NCI-H82 treated with DMSO at 0.1 percent for 48 hours (cell line): ENCODE data around the gene METRNL.
"Not testable (repeated sequence)": the region's sequence is repeated elsewhere in the genome, so short reads cannot be mapped to it uniquely, and the experiment has no call there.

Source experiments
- DNase-seq: peaks from one replicate; lab custom pipeline; 2025; ENCODE audit not compliant: unreplicated experiment; lab: John Stamatoyannopoulos, UW

Gene METRNL

GRCh38 chr17:83079352-83079747 lies at the start of gene METRNL:
TSS of gene METRNL (plus strand) at chr17:83079609. CDS start at chr17:83079816, 207 bp downstream.
- DNase-seq: no peak

- DNase-seq: no peak
These were observed 49.0 kb upstream of the METRNL start for GRCh38 chr17:83030432-83030831.

GRCh38 chr17:83031321-83031945 lies 48.0 kb upstream of the METRNL start:
- no peak for DNase-seq

GRCh38 chr17:83031946-83032451 lies 47.4 kb upstream of the METRNL start:
- not testable (repeated sequence) for DNase-seq

- no peak for DNase-seq
These were observed 46.6 kb upstream of the METRNL start for GRCh38 chr17:83032781-83033180.

- no peak for DNase-seq
These were observed 44.9 kb upstream of the METRNL start for GRCh38 chr17:83034525-83034924.

- DNase-seq: no peak
These were observed 43.7 kb upstream of the METRNL start for GRCh38 chr17:83035722-83036121.

- DNase-seq: no peak
These were observed 43.2 kb upstream of the METRNL start for GRCh38 chr17:83036193-83036592.

- DNase-seq: no peak
These were observed 42.7 kb upstream of the METRNL start for GRCh38 chr17:83036666-83037065.

GRCh38 chr17:83037084-83037873 lies 42.1 kb upstream of the METRNL start:
- DNase-seq: no peak

GRCh38 chr17:83037874-83038165 lies 41.6 kb upstream of the METRNL start:
- no peak for DNase-seq

- DNase-seq: not testable (repeated sequence)
These were observed 40.4 kb upstream of the METRNL start for GRCh38 chr17:83038983-83039382.

GRCh38 chr17:83041305-83041704 lies 38.1 kb upstream of the METRNL start:
- DNase-seq: no peak

- DNase-seq: no peak
These were observed 36.8 kb upstream of the METRNL start for GRCh38 chr17:83042522-83043158.

GRCh38 chr17:83044479-83044878 lies 34.9 kb upstream of the METRNL start:
- DNase-seq: not testable (repeated sequence)

GRCh38 chr17:83046448-83047181 lies 32.8 kb upstream of the METRNL start:
- DNase-seq: no peak

GRCh38 chr17:83047182-83047478 lies 32.3 kb upstream of the METRNL start:
- no peak for DNase-seq

- DNase-seq: not testable (repeated sequence)
These were observed 31.5 kb upstream of the METRNL start for GRCh38 chr17:83047818-83048475.

GRCh38 chr17:83050651-83051395 lies 28.6 kb upstream of the METRNL start:
- DNase-seq: no peak
